VCaP (cell line): ENCODE results near the gene ITGA7.

ENCODE experiments used
- H3K27ac ChIP-seq: fragments of 450-650 bp; 2 replicates; pipeline ENCODE4 v1.5.1; 2017
- CTCF ChIP-seq: fragments of 450-650 bp; conservative IDR thresholded peaks from 2 replicates; pipeline ENCODE4 v1.5.1; 2017; ENCODE audit warnings: mild to moderate bottlenecking, moderate library complexity

The ITGA7 gene

GRCh38 chr12:55707841-55708694, at the start of gene ITGA7:
TSS of gene ITGA7 (minus strand) at chr12:55707904. CDS start at chr12:55707682, 222 bp downstream.
- no peak for TF ChIP-seq CTCF
- no peak within 1 kb of the TSS; the same call in 1 of the 2 replicates for H3K27ac ChIP-seq

- TF ChIP-seq CTCF = no peak
- 0 out of 2 replicates have a peak overlapping the region, but pooled peaks have one; percentile 1 for H3K27ac ChIP-seq
These were observed 47.5 kb upstream of the ITGA7 start for GRCh38 chr12:55755246-55755645.

- TF ChIP-seq CTCF = no peak
- no peak overlapping the region for H3K27ac ChIP-seq
These were observed 40.7 kb upstream of the ITGA7 start for GRCh38 chr12:55748230-55748993.

GRCh38 chr12:55746913-55747231, 39.2 kb upstream of the ITGA7 start:
- no peak overlapping the region for H3K27ac ChIP-seq
- TF ChIP-seq CTCF = no peak

- TF ChIP-seq CTCF = no peak
- H3K27ac ChIP-seq = peak overlapping the region; percentile 84; the same call in 1 of the 2 replicates
These were observed 38.6 kb upstream of the ITGA7 start for GRCh38 chr12:55746174-55746912.

GRCh38 chr12:55745361-55746173, 37.9 kb upstream of the ITGA7 start:
- no peak for TF ChIP-seq CTCF
- H3K27ac ChIP-seq = peak overlapping the region; percentile 84; the same call in 1 of the 2 replicates
